Measurements from ENCODE around the gene CYS1. TPM values are rescaled to one million over a fixed set of nuclear protein-coding genes. Genes with fewer than 3 reads are reported as not detected.

The CYS1 gene
- total and polyA plus RNA-seq, 2 of the 13 experiments (the other 11 are each of a cell fraction or from before 2014, with no cell fraction given): 0.04 TPM; not detected in 1

- TF ChIP-seq, protein P1, sequence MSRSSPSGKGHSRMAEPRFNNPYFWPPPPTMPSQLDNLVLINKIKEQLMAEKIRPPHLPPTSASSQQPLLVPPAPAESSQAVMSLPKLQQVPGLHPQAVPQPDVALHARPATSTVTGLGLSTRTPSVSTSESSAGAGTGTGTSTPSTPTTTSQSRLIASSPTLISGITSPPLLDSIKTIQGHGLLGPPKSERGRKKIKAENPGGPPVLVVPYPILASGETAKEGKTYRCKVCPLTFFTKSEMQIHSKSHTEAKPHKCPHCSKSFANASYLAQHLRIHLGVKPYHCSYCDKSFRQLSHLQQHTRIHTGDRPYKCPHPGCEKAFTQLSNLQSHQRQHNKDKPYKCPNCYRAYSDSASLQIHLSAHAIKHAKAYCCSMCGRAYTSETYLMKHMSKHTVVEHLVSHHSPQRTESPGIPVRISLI (CRISPR knock-in tag; IDR thresholded peaks at IDR 0.05; ENCODE audit: borderline replicate concordance): no peak
- TF ChIP-seq MXD4 (CRISPR knock-in tag; IDR thresholded peaks at IDR 0.05) (peak; percentile 99), ZNF747 (CRISPR knock-in tag; IDR thresholded peaks at IDR 0.05; ENCODE audit: borderline replicate concordance) (no peak), ZNF354B (CRISPR knock-in tag; IDR thresholded peaks at IDR 0.05) (peak; percentile 100), HINFP (CRISPR knock-in tag; IDR thresholded peaks at IDR 0.05; ENCODE audit: low read depth) (no peak; the same call in 1 of the 2 replicates), ZNF780A (CRISPR knock-in tag; IDR thresholded peaks at IDR 0.05) (peak; percentile 100), ZNF432 (CRISPR knock-in tag; IDR thresholded peaks at IDR 0.05; ENCODE audit: borderline replicate concordance) (no peak), TP53 (CRISPR knock-in tag; conservative IDR thresholded peaks at IDR 0.05) (no peak), MLLT10 (CRISPR knock-in tag; IDR thresholded peaks at IDR 0.05) (no peak), ZBTB14 (CRISPR knock-in tag; IDR thresholded peaks at IDR 0.05) (peak; percentile 89), ASH2L (IDR thresholded peaks at IDR 0.05; ENCODE audit: insufficient read length, low read depth, low read length) (peak; percentile 68), ZNF501 (CRISPR knock-in tag; IDR thresholded peaks at IDR 0.05) (peak; percentile 75; the same call in 1 of the 2 replicates), PAF1 (CRISPR knock-in tag; IDR thresholded peaks at IDR 0.05) (no peak), GRHL1 (CRISPR knock-in tag; conservative IDR thresholded peaks at IDR 0.05) (peak; percentile 97), ZNF749 (CRISPR knock-in tag; IDR thresholded peaks at IDR 0.05; ENCODE audit: borderline replicate concordance) (peak; percentile 100), ZMYM2 (CRISPR knock-in tag; IDR thresholded peaks at IDR 0.05) (peak; percentile 46; the same call in 1 of the 2 replicates), FOXO1 (CRISPR knock-in tag; IDR thresholded peaks at IDR 0.05) (peak; percentile 26), CC2D1A (CRISPR knock-in tag; IDR thresholded peaks at IDR 0.05) (peak; percentile 99), NCOR1 (IDR thresholded peaks at IDR 0.05; ENCODE audit: borderline replicate concordance, low read length) (0 out of 2 replicates have a peak, but pooled peaks have one; percentile 24), CENPT (CRISPR knock-in tag; IDR thresholded peaks at IDR 0.05; ENCODE audit: low read depth) (peak; percentile 99), ZSCAN31 (CRISPR knock-in tag; IDR thresholded peaks at IDR 0.05; ENCODE audit: low read depth) (0 out of 2 replicates have a peak, but pooled peaks have one; percentile 32), NBN (conservative IDR thresholded peaks at IDR 0.05) (no peak), KLF11 (CRISPR knock-in tag; IDR thresholded peaks at IDR 0.05) (no peak)
- TF ChIP-seq, protein P2, sequence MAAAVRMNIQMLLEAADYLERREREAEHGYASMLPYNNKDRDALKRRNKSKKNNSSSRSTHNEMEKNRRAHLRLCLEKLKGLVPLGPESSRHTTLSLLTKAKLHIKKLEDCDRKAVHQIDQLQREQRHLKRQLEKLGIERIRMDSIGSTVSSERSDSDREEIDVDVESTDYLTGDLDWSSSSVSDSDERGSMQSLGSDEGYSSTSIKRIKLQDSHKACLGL (CRISPR knock-in tag; IDR thresholded peaks at IDR 0.05): peak; percentile 97
These were observed 42.5 kb upstream of the CYS1 start, which contains the start of gene RRM2 (continued) for GRCh38 chr2:10122500-10123280.

Data from HepG2 (cell line).